DMS53 (cell line): Measurements from ENCODE around the gene SPDYE4.
"Not testable (repeated sequence)": the region's sequence is repeated elsewhere in the genome, so short reads cannot be mapped to it uniquely, and the experiment has no call there.

Experiments
- DNase-seq: peaks from one replicate; lab custom pipeline; 2025; lab: John Stamatoyannopoulos, UW

SPDYE4 gene

DNA sequence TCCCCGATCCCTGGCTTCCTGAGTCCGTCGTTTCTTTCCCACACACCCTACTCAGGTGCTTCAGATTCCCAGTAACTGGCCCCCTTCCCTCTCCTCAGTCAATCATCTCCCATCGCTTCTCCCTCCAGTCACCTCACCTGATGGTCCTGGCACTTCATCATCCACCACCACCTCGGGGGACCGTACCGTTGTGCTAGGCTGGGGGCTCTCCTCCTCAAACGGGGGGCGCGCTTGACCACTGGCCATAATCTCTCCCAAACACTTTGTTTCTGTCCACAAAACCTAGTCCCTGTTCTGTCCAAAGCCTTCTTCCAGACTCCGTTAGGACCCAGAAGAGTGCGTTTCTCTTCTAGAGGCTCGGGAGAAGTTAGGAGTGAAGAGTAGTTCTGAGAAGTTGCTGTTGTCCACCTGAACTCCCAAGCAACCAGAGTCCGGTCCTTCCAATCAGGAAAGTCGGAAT is at the start of gene SPDYE4:
TSS of gene SPDYE4 (minus strand) at position 410 of the 460 bp plus-strand sequence. CDS start at position 246, 164 bp downstream.
- no peak for DNase-seq

- peak; percentile 36 for DNase-seq
Observed at GRCh38 chr17:8806926-8807550, 48.7 kb upstream of the SPDYE4 start.

DNA sequence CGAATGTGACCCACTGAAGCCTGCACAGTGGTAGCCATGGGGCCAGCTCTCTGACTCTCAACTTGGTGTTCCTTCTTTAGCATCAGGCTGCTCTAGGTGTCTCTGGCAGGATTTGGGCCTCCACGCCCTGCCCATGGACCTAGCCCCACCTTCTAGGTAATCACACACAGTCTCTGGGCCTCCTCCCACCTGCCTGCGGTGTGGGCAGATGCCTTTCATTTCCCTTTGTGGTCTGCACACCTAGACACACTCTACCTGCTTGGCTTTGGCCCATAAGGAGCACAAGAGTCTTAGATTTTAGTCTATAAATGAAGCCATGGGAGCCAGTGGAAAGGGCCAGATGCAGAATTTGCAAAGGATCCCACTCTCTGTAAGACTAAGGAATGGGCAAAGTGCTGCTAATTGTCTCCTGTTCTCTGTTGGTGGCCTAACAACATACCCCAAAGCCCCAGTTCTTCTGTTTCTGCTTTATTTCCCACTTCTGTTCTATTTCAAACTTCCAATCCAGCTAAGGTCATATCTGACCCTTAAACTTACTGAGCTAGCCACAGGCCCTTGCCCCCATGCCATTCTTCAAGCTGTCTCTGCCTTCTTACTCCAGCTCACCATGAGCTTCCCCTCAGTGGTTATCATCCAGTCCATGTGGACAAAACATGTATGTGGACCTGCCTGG is 48.0 kb upstream of the SPDYE4 start:
- no peak for DNase-seq

DNA sequence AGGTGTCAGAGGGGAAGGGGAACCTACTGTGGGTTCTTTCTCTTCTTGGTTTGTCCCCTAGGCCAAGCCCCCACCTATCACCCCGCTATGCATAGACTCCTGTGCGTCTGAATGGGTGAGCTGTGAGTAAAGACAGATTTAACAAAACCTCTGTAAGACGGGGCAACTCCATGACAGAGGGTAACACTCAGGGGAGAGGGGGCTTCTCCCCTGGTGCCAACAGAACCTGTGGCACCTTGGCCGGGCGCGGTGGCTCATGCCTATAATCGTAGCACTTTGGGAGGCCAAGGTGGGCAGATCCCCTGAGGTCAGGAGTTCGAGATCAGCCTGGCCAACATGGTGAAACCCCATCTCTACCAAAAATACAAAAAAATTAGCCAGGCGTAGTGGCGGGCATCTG is 47.0 kb upstream of the SPDYE4 start:
- DNase-seq, result not testable (repeated sequence)

- peak; percentile 13 for DNase-seq
Observed at GRCh38 chr17:8803531-8804420, 45.4 kb upstream of the SPDYE4 start.

DNA sequence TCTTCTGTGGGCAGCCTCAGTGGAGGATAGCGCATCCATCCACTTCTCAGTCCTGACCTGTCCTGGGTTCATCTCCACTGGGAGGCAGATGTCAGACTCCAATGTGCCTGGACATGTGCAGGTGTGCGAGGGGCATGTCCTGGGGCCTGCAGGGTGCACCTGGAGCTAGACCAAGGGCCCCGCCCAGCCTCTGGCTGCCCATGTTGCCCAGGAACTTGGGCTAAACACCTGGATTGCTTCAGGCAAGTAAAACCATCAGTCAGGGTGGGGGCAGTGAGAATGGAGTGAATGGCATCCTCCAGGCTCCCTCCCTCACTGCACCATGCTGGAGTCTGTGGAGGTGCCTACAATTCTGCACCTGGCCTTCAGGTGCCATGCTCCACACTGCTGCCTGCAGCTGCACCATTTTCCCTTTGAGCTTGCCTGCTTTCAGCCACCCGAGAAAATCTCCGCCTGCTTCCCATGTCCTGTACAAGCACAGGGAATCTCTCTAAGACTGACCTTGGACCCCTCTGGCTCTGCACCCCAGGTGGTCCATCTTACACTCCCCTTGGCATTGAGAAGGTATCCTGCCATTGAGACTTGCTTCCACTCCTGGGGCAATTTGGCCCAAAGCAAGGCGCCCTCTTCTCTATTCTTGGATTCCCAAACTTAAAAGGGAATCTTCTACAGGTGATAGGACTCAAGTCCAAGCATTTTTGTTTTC is 42.9 kb upstream of the SPDYE4 start:
- no peak for DNase-seq

DNA sequence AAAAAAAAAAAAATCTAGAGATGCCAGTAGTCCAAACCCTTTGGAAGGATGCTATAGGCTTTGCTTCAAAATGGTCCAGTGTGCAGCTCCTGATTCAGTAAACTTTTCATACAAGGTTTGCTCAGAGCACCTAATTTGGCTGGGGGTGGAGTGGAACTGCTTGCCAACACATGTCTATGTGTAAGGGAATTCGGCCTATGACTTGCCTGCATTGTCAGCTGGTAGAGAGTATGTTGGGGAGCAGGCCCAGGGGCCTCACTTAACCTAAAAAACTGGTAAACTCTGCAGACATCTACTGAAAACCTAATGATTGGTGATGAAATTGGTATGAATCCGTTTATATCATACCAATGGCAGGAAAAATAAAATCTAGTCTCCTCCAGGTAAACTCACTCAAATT is 42.3 kb upstream of the SPDYE4 start:
- no peak for DNase-seq

DNA sequence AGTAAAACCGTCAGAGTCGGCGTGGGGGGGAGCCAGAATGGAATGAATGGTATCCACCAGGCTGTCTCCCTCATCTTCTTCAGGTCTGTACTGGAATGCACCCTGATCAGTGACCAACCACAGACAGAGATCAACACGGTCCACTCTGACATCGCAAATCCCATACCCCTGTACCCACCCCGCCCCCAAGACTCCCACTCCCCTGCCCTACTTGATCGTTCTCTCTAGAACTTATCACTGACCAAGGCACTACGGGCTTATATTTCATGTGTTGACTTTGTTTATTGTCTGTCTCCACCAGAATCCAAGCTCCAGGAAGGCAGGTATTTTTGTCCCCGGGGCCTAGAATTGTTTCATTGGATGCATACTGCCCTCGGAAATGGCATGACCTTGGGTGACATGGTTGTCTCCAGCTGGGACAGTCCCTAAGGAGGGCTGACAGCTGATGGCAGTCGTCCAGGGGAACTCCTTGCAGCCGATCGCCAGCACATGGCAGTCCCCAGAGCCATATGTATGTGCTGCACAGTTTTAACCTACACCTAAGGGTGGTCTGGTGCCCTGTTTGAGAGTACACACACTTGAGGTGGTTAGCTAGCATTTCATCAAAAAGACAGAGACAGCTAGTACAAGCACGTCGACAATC is 41.3 kb upstream of the SPDYE4 start:
- DNase-seq, result no peak

GRCh38 chr17:8798846-8799569 is 40.7 kb upstream of the SPDYE4 start, which contains the start of gene MFSD6L:
Gene MFSD6L, minus strand, starts transcription at chr17:8799365. Its CDS starts 245 bp downstream, at chr17:8799120.
- peak; percentile 49 for DNase-seq

GRCh38 chr17:8798176-8798845 is 40.0 kb upstream of the SPDYE4 start:
- DNase-seq, result no peak

DNA sequence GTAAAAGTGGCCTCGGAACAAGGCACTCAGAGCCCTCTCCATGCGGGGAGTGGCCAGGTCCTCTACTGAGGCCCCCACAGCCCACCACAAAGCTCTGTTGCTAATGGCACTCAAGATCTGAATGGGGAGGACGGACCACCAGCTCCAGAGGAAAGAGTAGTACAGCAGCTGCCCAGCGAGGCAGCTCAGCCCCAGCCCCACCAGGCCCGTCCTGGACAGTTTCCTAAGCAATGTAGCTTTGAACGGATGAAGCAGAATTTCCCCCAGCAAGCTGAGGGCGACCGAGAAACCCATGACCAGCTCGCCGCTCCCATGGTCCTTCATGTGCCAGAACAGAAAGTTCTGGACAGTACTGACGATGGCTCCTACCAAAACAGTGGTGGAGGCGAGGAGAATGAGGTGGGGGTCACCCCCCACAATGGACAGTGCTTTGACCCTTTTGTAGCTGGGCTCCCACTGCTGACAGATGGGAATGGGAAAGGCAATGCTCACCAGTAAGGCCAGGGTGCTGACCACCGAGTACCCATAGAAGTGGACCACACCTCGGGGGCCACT is 39.4 kb upstream of the SPDYE4 start:
- DNase-seq, result no peak

DNA sequence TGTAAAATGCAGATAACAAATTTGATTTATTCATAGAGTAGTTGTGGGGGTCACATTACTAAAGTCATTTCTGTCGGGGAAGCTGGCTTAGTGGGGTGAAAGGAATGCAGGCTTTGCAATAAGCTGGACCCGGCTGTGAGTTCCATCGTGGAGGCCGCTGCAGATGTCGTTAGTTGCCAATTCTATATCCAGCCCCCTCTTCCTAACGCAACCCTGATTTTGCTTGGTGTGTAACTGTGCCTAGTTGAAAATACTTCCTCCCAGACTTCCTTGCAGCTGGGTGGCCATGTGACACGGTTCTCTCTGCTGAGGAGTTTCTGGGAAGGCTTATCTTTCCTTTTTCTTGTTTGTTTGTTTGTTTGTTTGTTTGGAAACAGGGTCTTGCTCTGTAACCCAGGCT is 36.3 kb upstream of the SPDYE4 start:
- DNase-seq, result no peak

GRCh38 chr17:8793649-8794048 is 35.3 kb upstream of the SPDYE4 start:
- DNase-seq, result no peak

DNA sequence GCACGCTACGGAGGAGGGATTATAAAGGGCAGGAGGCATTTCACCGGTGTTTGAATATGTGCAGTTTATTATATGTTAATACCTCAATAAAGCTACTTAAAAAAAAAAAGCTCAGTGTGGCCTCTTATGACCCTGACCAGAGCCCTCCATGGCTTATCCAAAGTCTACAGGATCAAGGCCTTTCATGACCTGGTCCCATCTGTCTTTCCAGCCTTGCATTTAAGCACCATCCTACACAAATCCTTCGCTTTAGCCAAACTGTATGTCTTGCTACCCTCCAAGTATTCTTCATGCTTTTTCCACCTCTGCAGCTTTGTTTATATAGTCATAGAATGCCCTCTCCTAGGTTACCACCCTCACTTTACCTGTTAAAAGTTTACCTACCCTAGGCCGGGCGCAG is 34.3 kb upstream of the SPDYE4 start:
- DNase-seq, result no peak

DNA sequence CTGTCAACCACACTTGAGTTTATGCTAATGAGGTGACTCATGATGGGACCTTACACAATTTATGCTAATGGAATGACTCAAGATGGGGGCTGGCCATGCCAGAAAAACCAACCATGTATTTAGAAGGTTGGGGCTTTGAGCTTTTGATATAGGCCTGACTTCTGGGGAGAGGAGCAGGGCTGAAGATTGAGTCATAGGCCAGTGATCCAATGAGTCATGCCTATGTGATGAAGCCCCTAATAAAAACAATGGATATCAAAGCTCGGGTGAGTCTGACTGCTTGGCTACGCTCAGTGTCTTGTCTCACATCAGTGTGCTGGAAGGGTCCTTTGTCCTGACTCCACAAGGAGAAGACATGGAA is 33.5 kb upstream of the SPDYE4 start:
- peak; percentile 30 for DNase-seq

DNA sequence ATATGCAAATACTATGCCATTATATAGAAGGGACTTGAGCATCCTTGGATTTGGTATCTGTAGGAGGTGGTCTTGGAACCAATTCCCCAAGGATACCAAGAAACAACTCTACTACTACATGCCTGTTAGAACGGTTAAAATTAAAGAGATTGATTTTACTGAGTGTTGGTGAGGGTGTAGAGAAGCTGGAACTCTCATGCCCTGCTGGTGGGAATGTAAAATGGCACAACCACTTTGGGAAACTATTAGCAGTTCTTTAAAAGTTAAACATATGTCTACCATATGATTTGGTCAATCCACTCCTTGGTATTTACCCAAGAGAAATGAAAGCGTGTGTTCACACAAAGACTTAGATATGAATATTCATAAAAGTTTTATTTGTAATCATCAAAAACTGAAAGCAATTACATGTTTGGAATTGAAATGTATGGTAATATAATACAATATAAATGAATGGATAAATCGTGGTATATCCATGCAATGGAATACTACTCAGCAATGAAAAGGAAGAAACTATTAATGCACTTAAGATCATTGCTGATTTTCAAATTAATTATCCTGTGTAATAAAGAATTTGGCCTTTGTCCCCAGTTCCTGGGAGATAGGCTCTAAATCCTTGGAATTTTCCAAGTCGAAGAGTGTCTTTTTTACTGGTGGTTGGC is 33.0 kb upstream of the SPDYE4 start:
- DNase-seq, result no peak

GRCh38 chr17:8789743-8790142 is 31.4 kb upstream of the SPDYE4 start:
- no peak for DNase-seq

- no peak for DNase-seq
Observed at GRCh38 chr17:8788998-8789397, 30.7 kb upstream of the SPDYE4 start.
